Lung (tissue), 12 donors: ENCODE results near the gene QRFP. TPM values are rescaled to one million over a fixed set of nuclear protein-coding genes. Genes with fewer than 3 reads are reported as not detected.

ENCODE experiments used
- ATAC-seq: fragments of 200-7000 bp; cut with Tn5 transposase; one replicate; pipeline ENCODE4 v1.9.1; 2020; ENCODE audit warnings: moderate number of reproducible peaks; ENCODE audit not compliant: insufficient read depth, low FRiP score
- DNase-seq, 3 donors: peaks; one replicate each; pipeline ENCODE4 v3.0.0-alpha.2; 2013 to 2017
- H3K27ac ChIP-seq, 2 donors: one replicate each; pipeline ENCODE4 v1.5.1; 2013; ENCODE audit warnings: mild to moderate bottlenecking in 2 of 2, moderate library complexity in 2 of 2, control low read depth in 1 of 2, inconsistent platforms in 1 of 2, low read depth in 1 of 2, low read length in 1 of 2
- H3K27me3 ChIP-seq, 3 donors: one replicate each; pipeline ENCODE4 v1.5.1; 2013; ENCODE audit warnings: low read length in 2 of 3; ENCODE audit not compliant: control insufficient read depth in 3 of 3, insufficient read depth in 3 of 3
- H3K36me3 ChIP-seq, 4 donors: one replicate each; pipeline ENCODE4 v1.5.1; 2013; ENCODE audit warnings: low read length in 4 of 4, mild to moderate bottlenecking in 1 of 4, moderate library complexity in 1 of 4; ENCODE audit not compliant: control insufficient read depth in 4 of 4, insufficient read depth in 4 of 4
- H3K4me1 ChIP-seq, 5 donors: one replicate each; pipeline ENCODE4 v1.5.1; 2013; ENCODE audit warnings: low read length in 5 of 5, mild to moderate bottlenecking in 2 of 5, moderate library complexity in 1 of 5; ENCODE audit not compliant: control insufficient read depth in 5 of 5, insufficient read depth in 5 of 5
- H3K4me3 ChIP-seq: one replicate; pipeline ENCODE4 v1.5.1; 2013; ENCODE audit warnings: mild to moderate bottlenecking, control low read depth, moderate library complexity
- H3K9ac ChIP-seq, 2 donors: one replicate each; pipeline ENCODE4 v1.5.1; 2013; ENCODE audit warnings: low read length in 2 of 2, control low read depth in 1 of 2; ENCODE audit not compliant: insufficient read depth in 1 of 2
- H3K9me3 ChIP-seq, 4 donors: one replicate each; pipeline ENCODE4 v1.5.1; 2013; ENCODE audit warnings: low read length in 3 of 4, mild to moderate bottlenecking in 1 of 4, moderate library complexity in 1 of 4; ENCODE audit not compliant: control insufficient read depth in 4 of 4, insufficient read depth in 3 of 4
- CTCF ChIP-seq: IDR thresholded peaks from 2 replicates; pipeline ENCODE4 v1.5.1; 2012; ENCODE audit warnings: mild to moderate bottlenecking; ENCODE audit errors: control extremely low read depth, extremely low read depth
- WGBS, 2 donors: extraction: QIAGEN DNeasy Blood & Tissue Kit; methylation state at CpG; one replicate each; pipeline ENCODE4 v1.1.7; 2013; 5-methylcytosine and 5-hydroxymethylcytosine counted together
- polyA plus RNA-seq, 2 donors: library from polyadenylated mRNA; stranded (reverse); fragments of 200-250 nt; gene quantifications; one replicate each; pipeline ENCODE4 v1.2.1, GENCODE V29; 2013
- total RNA-seq, 2 donors: library from RNA; depleted of rRNA in 1 of 2; stranded (reverse); fragments of >200 nt in 1 of 2; gene quantifications; one replicate each; pipeline ENCODE4 v1.2.1, GENCODE V29; 2014 to 2021
- donor health status: control.
- donor health status: control.
- donor health status: Bipolar disorder and iron deficiency.
- donor health status: healthy.
- donor health status: DM: yes; HTN: yes; CAD: no.

Gene QRFP
- total and polyA plus RNA-seq, 4 donors = 0.13 to 0.16 TPM; not detected in 2

GRCh38 chr9:130897848-130898551, 1.4 kb upstream of the QRFP start:
- H3K27me3 ChIP-seq = peaks cover 0 to 9% (median 2%) of the 10 kb centered on the region in 3 donors
- 80 to 91% methylated on average over 29 of the region's 29 CpGs for WGBS, 2 donors
- H3K9me3 ChIP-seq = no peaks in the 10 kb centered on the region
- DNase-seq = no peak
- H3K27ac ChIP-seq = no peak overlapping the region
- H3K4me3 ChIP-seq = no peak overlapping the region
- peaks cover 0 to 5% (median 0%) of the 10 kb centered on the region in 4 donors for H3K36me3 ChIP-seq
- peaks cover 0 to 9% (median 0%) of the 10 kb centered on the region in 5 donors for H3K4me1 ChIP-seq
- no peak overlapping the region for H3K9ac ChIP-seq
- no peak for TF ChIP-seq CTCF
- no peak for ATAC-seq

GRCh38 chr9:130897105-130897751, 616 bp upstream of the QRFP start:
- no peak overlapping the region for H3K4me3 ChIP-seq
- H3K36me3 ChIP-seq = peaks cover 0 to 6% (median 0%) of the 10 kb centered on the region in 4 donors
- no peaks in the 10 kb centered on the region for H3K9me3 ChIP-seq
- peaks cover 0 to 9% (median 2%) of the 10 kb centered on the region in 3 donors for H3K27me3 ChIP-seq
- DNase-seq = no peak
- no peak overlapping the region for H3K9ac ChIP-seq
- WGBS, 2 donors = 81 to 85% methylated on average over 14 to 16 of the region's 16 CpGs
- peaks cover 0 to 10% (median 0%) of the 10 kb centered on the region in 5 donors for H3K4me1 ChIP-seq
- ATAC-seq = no peak
- TF ChIP-seq CTCF = no peak
- H3K27ac ChIP-seq = no peak overlapping the region

- Histone ChIP-seq H3K4me1 (peaks cover 0 to 10% (median 0%) of the 10 kb centered on the region in 5 donors), H3K9ac (no peak overlapping the region), H3K4me3 (no peak overlapping the region), H3K9me3 (no peaks in the 10 kb centered on the region), H3K36me3 (peaks cover 0 to 7% (median 0%) of the 10 kb centered on the region in 4 donors), H3K27me3 (peaks cover 0 to 4% (median 0%) of the 10 kb centered on the region in 3 donors), H3K27ac (no peak overlapping the region)
- WGBS, 2 donors = 64% methylated on average over 24 of the region's 24 CpGs
- no peak for TF ChIP-seq CTCF
- ATAC-seq = no peak
- DNase-seq = no peak
These were observed 955 bp downstream of the QRFP start for GRCh38 chr9:130895481-130896232.
